Measurements from ENCODE around the gene ITPR2. TPM values are rescaled to one million over a fixed set of nuclear protein-coding genes. Genes with fewer than 3 reads are reported as not detected.

ITPR2 gene
- total RNA-seq, 4 donors from 2014 or later, result 34.1 to 53.0 (median 41.0) TPM

- TF ChIP-seq CTCF (IDR thresholded peaks at IDR 0.05; ENCODE audit: low read depth), result no peak
These were observed 78.8 kb downstream of the ITPR2 start for GRCh38 chr12:26754148-26754547.

GRCh38 chr12:26751179-26751578, 81.8 kb downstream of the ITPR2 start:
- TF ChIP-seq CTCF (IDR thresholded peaks at IDR 0.05; ENCODE audit: low read depth), result no peak

GRCh38 chr12:26750531-26751175, 82.3 kb downstream of the ITPR2 start:
- no peak for TF ChIP-seq CTCF (IDR thresholded peaks at IDR 0.05; ENCODE audit: low read depth)

GRCh38 chr12:26749781-26750180, 83.2 kb downstream of the ITPR2 start:
- no peak for TF ChIP-seq CTCF (IDR thresholded peaks at IDR 0.05; ENCODE audit: low read depth)

GRCh38 chr12:26748741-26749431, 84.1 kb downstream of the ITPR2 start:
- no peak for TF ChIP-seq CTCF (IDR thresholded peaks at IDR 0.05; ENCODE audit: low read depth)

- TF ChIP-seq CTCF (IDR thresholded peaks at IDR 0.05; ENCODE audit: low read depth), result no peak
These were observed 84.6 kb downstream of the ITPR2 start for GRCh38 chr12:26748412-26748740.

GRCh38 chr12:26746121-26746714, 86.8 kb downstream of the ITPR2 start:
- no peak for TF ChIP-seq CTCF (IDR thresholded peaks at IDR 0.05; ENCODE audit: low read depth)
